Kidney epithelial cell (primary cell): ENCODE results near the gene GSE1. TPM values are rescaled to one million over a fixed set of nuclear protein-coding genes. Genes with fewer than 3 reads are reported as not detected.

Experiments used
- DNase-seq: peaks from one replicate; pipeline ENCODE4 v3.0.0-alpha.2; 2010; ENCODE audit warnings: low read depth
- H3K27me3 ChIP-seq: 2 replicates; pipeline ENCODE4 v1.6.0; 2011; ENCODE audit warnings: low read length; ENCODE audit not compliant: control insufficient read depth, insufficient read depth
- H3K36me3 ChIP-seq: 2 replicates; pipeline ENCODE4 v1.5.1; 2011; ENCODE audit warnings: low read length; ENCODE audit not compliant: control insufficient read depth, insufficient read depth
- H3K4me3 ChIP-seq: 2 replicates; pipeline ENCODE4 v1.5.1; 2011; ENCODE audit warnings: low read depth, mild to moderate bottlenecking, control low read depth, low read length
- CTCF ChIP-seq: IDR thresholded peaks from 2 replicates; pipeline ENCODE4 v1.5.1; 2011; ENCODE audit warnings: mild to moderate bottlenecking, moderate library complexity, low read length, control low read depth, inconsistent platforms; ENCODE audit not compliant: insufficient read depth, poor library complexity, severe bottlenecking
- total RNA-seq: library from RNA; depleted of rRNA; stranded (reverse); fragments of >200 nt; gene quantifications from 2 replicates; pipeline ENCODE4 v1.2.3, GENCODE V29; 2015

GSE1 gene
- total RNA-seq, 1 donor from 2014 or later: 25.7 TPM

- no peak for TF ChIP-seq CTCF
- Histone ChIP-seq H3K36me3 (no peaks in the 10 kb centered on the region), H3K27me3 (peaks cover 26% of the 10 kb centered on the region), H3K4me3 (no peak overlapping the region)
- DNase-seq: no peak
These were observed 4.2 kb upstream of the GSE1 start for GRCh38 chr16:85608887-85609286.

- DNase-seq: no peak
- Histone ChIP-seq H3K36me3 (no peaks in the 10 kb centered on the region), H3K4me3 (no peak overlapping the region), H3K27me3 (peaks cover 26% of the 10 kb centered on the region)
- TF ChIP-seq CTCF: no peak
These were observed 3.6 kb upstream of the GSE1 start for GRCh38 chr16:85609539-85609938.

GRCh38 chr16:85610059-85610445, 3.1 kb upstream of the GSE1 start:
- no peak for TF ChIP-seq CTCF
- DNase-seq: no peak
- Histone ChIP-seq H3K36me3 (no peaks in the 10 kb centered on the region), H3K27me3 (peaks cover 26% of the 10 kb centered on the region), H3K4me3 (no peak overlapping the region)

- H3K4me3 ChIP-seq: no peak overlapping the region
- no peak for DNase-seq
- peak; percentile 97 for TF ChIP-seq CTCF
- peaks cover 26% of the 10 kb centered on the region for H3K27me3 ChIP-seq
- H3K36me3 ChIP-seq: no peaks in the 10 kb centered on the region
These were observed 2.5 kb upstream of the GSE1 start for GRCh38 chr16:85610446-85611193.

- no peaks in the 10 kb centered on the region for H3K36me3 ChIP-seq
- no peak for DNase-seq
- H3K27me3 ChIP-seq: peaks cover 26% of the 10 kb centered on the region
- no peak for TF ChIP-seq CTCF
- peak overlapping the region; percentile 49 for H3K4me3 ChIP-seq
These were observed 2.0 kb upstream of the GSE1 start for GRCh38 chr16:85611194-85611443.

GRCh38 chr16:85611444-85612190, 1.5 kb upstream of the GSE1 start:
- H3K36me3 ChIP-seq: no peaks in the 10 kb centered on the region
- peaks cover 21% of the 10 kb centered on the region for H3K27me3 ChIP-seq
- peak overlapping the region; percentile 49 for H3K4me3 ChIP-seq
- TF ChIP-seq CTCF: no peak
- no peak for DNase-seq
